Measurements from ENCODE around the gene SERPINE2.

SERPINE2 gene

GRCh38 chr2:223928113-223929006 is 110.7 kb downstream of the SERPINE2 start:
- no peak for TF ChIP-seq CTCF (conservative IDR thresholded peaks at IDR 0.05; ENCODE audit: control insufficient read depth, insufficient read depth, low read depth, low read length)
- H3K4me3 ChIP-seq (ENCODE audit: control insufficient read depth, low read depth, low read length) = no peak overlapping the region
- DNase-seq (ENCODE audit: low read depth) = no peak

DNA sequence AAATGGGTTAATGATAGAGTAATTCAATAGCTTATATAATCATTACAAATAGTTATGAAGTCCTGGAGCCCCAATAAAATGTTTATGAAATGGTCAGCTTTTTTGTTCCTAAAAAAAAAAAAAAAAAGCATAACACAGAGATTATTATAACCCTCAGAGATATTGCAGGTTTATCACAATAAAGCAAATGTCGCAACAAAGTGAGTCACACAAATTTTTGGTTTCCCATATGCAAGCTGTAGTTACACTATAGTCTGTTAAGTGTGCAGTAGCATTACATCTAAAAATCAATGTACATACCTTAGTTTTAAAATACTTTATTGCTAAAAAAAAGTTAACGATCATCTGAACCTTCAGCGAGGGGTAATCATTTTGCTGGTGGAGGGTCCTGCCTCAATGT is 114.0 kb downstream of the SERPINE2 start:
- DNase-seq (ENCODE audit: low read depth) = peak; percentile 60
- no peak for TF ChIP-seq CTCF (conservative IDR thresholded peaks at IDR 0.05; ENCODE audit: control insufficient read depth, insufficient read depth, low read depth, low read length)
- no peak overlapping the region for H3K4me3 ChIP-seq (ENCODE audit: control insufficient read depth, low read depth, low read length)

Data from fibroblast of mammary gland (primary cell).